Mesothelial cell of epicardium (in vitro differentiated cells): Measurements from ENCODE around the gene DNAJC6. TPM values are rescaled to one million over a fixed set of nuclear protein-coding genes. Genes with fewer than 3 reads are reported as not detected.

Experiments
- DNase-seq, 2 experiments: peaks; one replicate each; pipeline ENCODE4 v3.0.0; 2021; ENCODE audit warnings: low spot score in 2 of 2; ENCODE audit not compliant: unreplicated experiment in 2 of 2
- H3K27ac Mint-ChIP-seq: 2 replicates; pipeline ENCODE4 v1.8.0; 2021; ENCODE audit warnings: mixed read lengths
- H3K27me3 Mint-ChIP-seq: 2 replicates; pipeline ENCODE4 v1.8.0; 2021; ENCODE audit warnings: low read depth, mixed read lengths
- H3K36me3 Mint-ChIP-seq: 2 replicates; pipeline ENCODE4 v1.8.0; 2021; ENCODE audit warnings: mixed read lengths
- H3K4me1 Mint-ChIP-seq: 2 replicates; pipeline ENCODE4 v1.8.0; 2021; ENCODE audit warnings: mixed read lengths
- H3K4me3 Mint-ChIP-seq: 2 replicates; pipeline ENCODE4 v1.8.0; 2021; ENCODE audit warnings: mild to moderate bottlenecking, moderate library complexity, mixed read lengths
- H3K9me3 Mint-ChIP-seq: 2 replicates; pipeline ENCODE4 v1.8.0; 2021; ENCODE audit warnings: mixed read lengths
- total RNA-seq: library from RNA; stranded (reverse); gene quantifications from 3 replicates; pipeline ENCODE4 v1.2.1, GENCODE V29; 2021
- TF ChIP-seq, protein P1 (sequence below): fragments of 200-600 bp; sonication (generic); IDR thresholded peaks from one replicate; pipeline ENCODE4 v1.5.0; 2021; ENCODE audit warnings: antibody characterized with exemption; ENCODE audit not compliant: unreplicated experiment

DNAJC6 gene
- total RNA-seq, 1 donor from 2014 or later: 19.4 TPM

DNA sequence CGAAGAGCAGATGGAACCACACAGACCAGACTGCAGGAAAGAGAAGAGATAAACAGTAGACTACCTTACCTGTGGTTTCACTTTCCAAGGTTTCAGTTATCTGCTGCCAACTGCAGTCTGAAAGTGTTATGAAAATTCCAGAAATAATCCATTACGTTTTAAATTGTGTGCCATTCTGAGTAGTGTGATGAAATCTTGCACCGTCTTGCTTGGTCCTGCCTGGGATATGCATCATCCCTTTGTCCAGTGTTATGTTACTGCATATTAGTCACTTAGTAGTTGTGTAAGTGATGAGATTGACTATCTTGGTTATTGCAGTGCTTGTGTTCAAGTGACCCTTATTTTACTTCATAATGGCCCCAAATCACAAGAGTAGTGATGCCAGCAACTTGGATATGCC is 33.9 kb downstream of the DNAJC6 start:
- H3K27ac Mint-ChIP-seq: no peak overlapping the region
- H3K4me1 Mint-ChIP-seq: peaks cover 10% of the 10 kb centered on the region
- no peak overlapping the region for H3K4me3 Mint-ChIP-seq
- DNase-seq: no peak
- H3K9me3 Mint-ChIP-seq: no peaks in the 10 kb centered on the region
- H3K36me3 Mint-ChIP-seq: no peaks in the 10 kb centered on the region
- TF ChIP-seq, protein P1, sequence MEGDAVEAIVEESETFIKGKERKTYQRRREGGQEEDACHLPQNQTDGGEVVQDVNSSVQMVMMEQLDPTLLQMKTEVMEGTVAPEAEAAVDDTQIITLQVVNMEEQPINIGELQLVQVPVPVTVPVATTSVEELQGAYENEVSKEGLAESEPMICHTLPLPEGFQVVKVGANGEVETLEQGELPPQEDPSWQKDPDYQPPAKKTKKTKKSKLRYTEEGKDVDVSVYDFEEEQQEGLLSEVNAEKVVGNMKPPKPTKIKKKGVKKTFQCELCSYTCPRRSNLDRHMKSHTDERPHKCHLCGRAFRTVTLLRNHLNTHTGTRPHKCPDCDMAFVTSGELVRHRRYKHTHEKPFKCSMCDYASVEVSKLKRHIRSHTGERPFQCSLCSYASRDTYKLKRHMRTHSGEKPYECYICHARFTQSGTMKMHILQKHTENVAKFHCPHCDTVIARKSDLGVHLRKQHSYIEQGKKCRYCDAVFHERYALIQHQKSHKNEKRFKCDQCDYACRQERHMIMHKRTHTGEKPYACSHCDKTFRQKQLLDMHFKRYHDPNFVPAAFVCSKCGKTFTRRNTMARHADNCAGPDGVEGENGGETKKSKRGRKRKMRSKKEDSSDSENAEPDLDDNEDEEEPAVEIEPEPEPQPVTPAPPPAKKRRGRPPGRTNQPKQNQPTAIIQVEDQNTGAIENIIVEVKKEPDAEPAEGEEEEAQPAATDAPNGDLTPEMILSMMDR: no peak
- no peaks in the 10 kb centered on the region for H3K27me3 Mint-ChIP-seq

- TF ChIP-seq, protein P1: no peak
- Mint-ChIP-seq H3K9me3 (no peaks in the 10 kb centered on the region), H3K4me3 (no peak overlapping the region), H3K27me3 (no peaks in the 10 kb centered on the region), H3K4me1 (peaks cover 10% of the 10 kb centered on the region), H3K36me3 (no peaks in the 10 kb centered on the region), H3K27ac (no peak overlapping the region)
- DNase-seq: no peak
Measured at GRCh38 chr1:65344171-65344814, 35.0 kb downstream of the DNAJC6 start.

GRCh38 chr1:65346190-65346589 is 36.8 kb downstream of the DNAJC6 start:
- Mint-ChIP-seq H3K27ac (no peak overlapping the region), H3K9me3 (no peaks in the 10 kb centered on the region), H3K4me3 (no peak overlapping the region)

DNA sequence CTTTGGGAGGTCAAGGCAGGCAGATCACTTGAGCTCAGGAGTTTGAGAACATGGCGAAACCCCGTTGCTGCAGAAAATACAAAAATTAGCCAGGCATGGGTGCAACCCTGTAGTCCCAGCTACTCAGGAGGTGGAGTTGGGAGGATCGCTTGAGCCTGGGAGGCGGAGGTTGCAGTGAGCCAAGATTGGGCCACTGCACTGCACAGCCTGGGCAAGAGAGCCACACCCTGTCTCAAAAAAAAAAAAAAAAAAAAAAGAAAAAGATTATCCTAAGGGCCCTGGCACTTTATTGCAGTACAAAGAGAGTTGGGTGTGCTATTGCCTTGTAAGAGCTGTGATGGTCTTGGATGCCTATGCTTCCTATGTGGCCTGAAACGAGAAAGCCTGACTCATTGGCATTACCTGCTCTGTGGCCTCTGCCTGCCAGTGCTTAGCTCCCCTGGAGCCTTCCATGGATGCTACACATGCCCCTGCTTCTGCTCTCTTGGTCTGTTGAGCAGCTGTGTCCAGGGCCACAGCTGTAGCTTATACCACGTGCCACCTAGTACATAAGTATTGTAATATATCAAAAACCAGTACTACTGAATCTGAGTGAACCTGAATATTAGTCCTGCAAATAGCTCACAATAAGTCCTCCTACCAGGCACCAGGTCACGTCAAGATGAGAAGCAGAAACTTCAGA is 45.8 kb downstream of the DNAJC6 start:
- Mint-ChIP-seq H3K4me1 (peaks cover 8% of the 10 kb centered on the region), H3K27ac (no peak overlapping the region), H3K27me3 (no peaks in the 10 kb centered on the region), H3K9me3 (peaks cover 5% of the 10 kb centered on the region), H3K36me3 (peaks cover 4% of the 10 kb centered on the region), H3K4me3 (no peak overlapping the region)
- no peak for DNase-seq
- TF ChIP-seq, protein P1: no peak

More at GRCh38 chr1:65346190-65346589, 36.8 kb downstream of the DNAJC6 start:
- Mint-ChIP-seq H3K27me3 (no peaks in the 10 kb centered on the region), H3K36me3 (no peaks in the 10 kb centered on the region), H3K4me1 (no peaks in the 10 kb centered on the region)
- no peak for DNase-seq
- TF ChIP-seq, protein P1: no peak

GRCh38 chr1:65357291-65357960 is 48.1 kb downstream of the DNAJC6 start:
- H3K27ac Mint-ChIP-seq: no peak overlapping the region
- H3K27me3 Mint-ChIP-seq: no peaks in the 10 kb centered on the region
- H3K36me3 Mint-ChIP-seq: peaks cover 4% of the 10 kb centered on the region
- H3K4me3 Mint-ChIP-seq: no peak overlapping the region
- TF ChIP-seq, protein P1: no peak
- DNase-seq: no peak
- peaks cover 5% of the 10 kb centered on the region for H3K9me3 Mint-ChIP-seq
- H3K4me1 Mint-ChIP-seq: peaks cover 24% of the 10 kb centered on the region
